GM19043 (cell line): ENCODE data around the gene PEDS1.
"Not testable (repeated sequence)": the region's sequence is repeated elsewhere in the genome, so short reads cannot be mapped to it uniquely, and the experiment has no call there.

Experiments
- ATAC-seq: cut with Tn5 transposase; IDR thresholded peaks from one replicate; pipeline ENCODE4 v1.9.1; 2021; ENCODE audit warnings: low read depth; ENCODE audit not compliant: unreplicated experiment

The PEDS1 gene

DNA sequence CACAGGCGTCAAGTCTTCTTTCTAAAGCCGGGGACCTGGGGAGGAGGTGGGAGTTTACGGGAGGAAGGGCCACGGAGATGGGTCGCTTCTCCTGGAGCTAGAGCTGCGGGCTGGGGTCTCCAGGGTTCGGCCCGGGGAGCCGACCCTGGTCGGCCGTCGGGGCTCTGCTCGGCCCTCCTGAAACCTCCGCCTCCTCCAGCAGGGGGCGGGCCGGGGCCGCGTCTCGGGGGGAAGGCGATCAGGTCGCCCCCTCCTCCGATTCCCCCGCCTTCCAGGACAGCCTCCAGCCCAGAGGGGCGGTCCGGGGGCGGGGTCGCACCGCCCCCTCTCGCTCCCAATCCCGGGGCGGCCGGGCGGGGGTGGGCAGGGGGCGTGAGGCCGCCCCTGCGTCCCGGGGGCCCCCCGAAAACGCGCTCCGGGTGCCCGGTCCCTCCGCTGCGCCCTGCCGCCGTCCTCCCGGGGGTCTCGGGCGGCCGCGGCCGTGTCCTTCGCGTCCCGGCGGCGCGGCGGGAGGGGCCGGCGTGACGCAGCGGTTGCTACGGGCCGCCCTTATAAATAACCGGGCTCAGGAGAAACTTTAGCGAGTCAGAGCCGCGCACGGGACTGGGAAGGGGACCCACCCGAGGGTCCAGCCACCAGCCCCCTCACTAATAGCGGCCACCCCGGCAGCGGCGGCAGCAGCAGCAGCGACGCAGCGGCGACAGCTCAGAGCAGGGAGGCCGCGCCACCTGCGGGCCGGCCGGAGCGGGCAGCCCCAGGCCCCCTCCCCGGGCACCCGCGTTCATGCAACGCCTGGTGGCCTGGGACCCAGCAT, 36.9 kb upstream of the PEDS1 start, which contains the start of gene CEBPB:
TSS of gene CEBPB (plus strand) at position 580 of the 814 bp plus-strand sequence. CDS start at position 784, 204 bp downstream.
- no peak for ATAC-seq

GRCh38 chr20:50189681-50190250, 36.2 kb upstream of the PEDS1 start:
- no peak for ATAC-seq

DNA sequence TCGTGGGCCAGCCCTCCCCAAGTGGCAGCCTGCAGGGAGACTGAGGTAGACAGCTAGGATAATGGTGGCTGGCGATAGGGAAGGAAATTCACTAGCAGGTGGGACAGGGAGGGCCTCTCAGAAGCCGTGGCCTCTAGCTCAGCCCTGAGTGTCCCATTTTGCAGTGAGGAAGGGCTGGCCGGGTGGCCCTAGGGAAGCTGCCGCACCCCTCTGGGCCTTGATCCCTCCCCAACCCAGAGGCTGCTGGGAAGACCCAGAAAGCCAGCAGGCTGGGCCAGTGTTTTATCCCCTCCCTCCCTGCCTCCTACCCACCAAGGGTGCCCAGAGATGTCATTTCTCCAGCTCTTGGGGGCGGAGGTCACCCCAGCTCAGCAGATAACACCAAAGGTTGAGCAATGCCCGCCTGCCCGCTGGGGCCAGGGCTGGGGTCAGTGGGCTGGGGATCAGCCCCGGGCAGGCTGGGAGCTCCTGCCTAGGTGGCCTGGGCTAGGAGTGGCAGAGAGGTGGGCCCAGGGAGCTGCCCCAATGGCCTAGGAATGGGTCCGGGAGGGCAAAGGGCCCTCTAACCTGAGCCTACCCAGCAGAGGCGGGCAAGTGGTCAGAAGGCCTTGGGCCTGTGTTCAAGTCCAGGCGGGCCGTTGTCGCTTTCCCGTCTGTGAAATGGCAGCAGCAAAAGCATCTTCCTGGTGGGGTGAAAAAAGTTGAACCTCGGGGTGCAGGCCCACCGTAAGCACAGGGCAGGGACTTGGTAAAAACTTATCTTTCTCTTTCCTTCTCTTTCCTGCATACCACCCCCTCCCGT, 35.6 kb upstream of the PEDS1 start:
- no peak for ATAC-seq

GRCh38 chr20:50188287-50188688, 34.8 kb upstream of the PEDS1 start:
- ATAC-seq: no peak

GRCh38 chr20:50187403-50188051, 34.0 kb upstream of the PEDS1 start:
- ATAC-seq: no peak

DNA sequence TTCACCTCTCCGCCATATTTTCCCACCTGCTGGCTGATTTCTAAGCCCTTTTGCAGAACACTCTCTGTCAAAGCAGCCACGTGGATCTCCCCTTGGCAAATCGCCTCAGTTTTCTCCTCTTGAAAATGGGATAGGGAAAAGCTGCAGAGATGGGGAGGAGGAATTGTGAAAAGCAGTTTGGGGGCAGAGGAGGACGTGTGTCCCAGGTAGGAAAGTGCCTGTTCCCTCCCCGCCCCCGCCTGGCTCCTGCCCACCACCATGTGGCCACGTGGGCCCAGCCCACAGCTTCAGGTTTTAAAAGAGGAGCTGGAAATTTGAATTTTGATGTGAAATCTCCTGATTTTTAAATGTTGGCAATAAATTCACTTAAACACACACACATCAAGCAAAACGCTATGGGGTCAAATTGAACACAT, 33.5 kb upstream of the PEDS1 start:
- ATAC-seq: no peak

GRCh38 chr20:50186151-50186885, 32.8 kb upstream of the PEDS1 start:
- no peak for ATAC-seq

- no peak for ATAC-seq
These were observed 31.9 kb upstream of the PEDS1 start for GRCh38 chr20:50185426-50185825.

- no peak for ATAC-seq
These were observed 28.8 kb upstream of the PEDS1 start for GRCh38 chr20:50182346-50182745.

DNA sequence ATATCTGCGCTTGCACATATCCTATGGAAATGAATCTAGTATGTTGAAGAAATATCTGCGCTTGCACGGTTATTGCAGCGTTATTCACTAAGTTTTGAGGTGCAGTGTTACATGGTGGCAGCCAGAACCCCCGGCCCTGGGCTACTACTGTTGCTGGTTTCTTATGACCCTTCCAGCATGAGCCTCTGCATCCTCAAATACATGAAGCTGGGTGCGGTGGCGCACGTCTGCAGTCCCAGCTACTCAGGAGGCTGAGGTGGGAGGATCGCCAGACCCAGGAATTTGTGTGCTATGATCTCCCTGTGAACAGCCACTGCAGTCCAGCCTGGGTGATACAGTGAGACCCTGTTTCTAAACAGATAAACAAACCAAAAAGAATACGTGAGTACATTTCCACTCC, 27.8 kb upstream of the PEDS1 start:
- no peak for ATAC-seq

GRCh38 chr20:50178672-50179071, 25.1 kb upstream of the PEDS1 start:
- ATAC-seq: not testable (repeated sequence)

- ATAC-seq: no peak
These were observed 22.7 kb upstream of the PEDS1 start for GRCh38 chr20:50175938-50176933.

- no peak for ATAC-seq
These were observed 20.9 kb upstream of the PEDS1 start for GRCh38 chr20:50174456-50174855.

GRCh38 chr20:50172347-50173013, 19.0 kb upstream of the PEDS1 start:
- ATAC-seq: no peak

GRCh38 chr20:50170549-50171220, 17.2 kb upstream of the PEDS1 start:
- no peak for ATAC-seq

DNA sequence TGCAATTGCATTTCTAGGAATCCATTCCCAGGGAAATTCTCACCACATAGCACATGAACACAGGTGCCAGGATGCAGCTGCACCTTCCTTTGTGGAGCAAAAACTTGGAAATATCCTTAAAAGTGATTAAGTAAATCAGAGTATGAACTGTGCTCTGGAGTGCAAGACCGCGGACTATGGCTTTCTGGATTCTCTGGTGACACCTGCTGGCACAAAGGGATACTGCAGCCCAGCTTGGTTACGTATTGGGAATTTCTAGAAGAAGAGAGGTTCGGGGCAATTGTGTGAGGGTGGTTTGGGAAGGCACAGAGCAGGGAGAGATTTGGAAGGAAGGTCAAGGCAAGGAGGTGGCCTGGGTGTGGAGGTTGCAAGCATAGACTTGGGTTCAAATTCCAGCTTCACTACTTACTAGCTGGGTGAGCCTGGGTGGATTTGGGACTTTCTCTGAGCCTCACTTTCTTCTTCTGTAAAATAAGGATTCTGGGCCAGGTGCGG, 15.9 kb upstream of the PEDS1 start:
- ATAC-seq: no peak

DNA sequence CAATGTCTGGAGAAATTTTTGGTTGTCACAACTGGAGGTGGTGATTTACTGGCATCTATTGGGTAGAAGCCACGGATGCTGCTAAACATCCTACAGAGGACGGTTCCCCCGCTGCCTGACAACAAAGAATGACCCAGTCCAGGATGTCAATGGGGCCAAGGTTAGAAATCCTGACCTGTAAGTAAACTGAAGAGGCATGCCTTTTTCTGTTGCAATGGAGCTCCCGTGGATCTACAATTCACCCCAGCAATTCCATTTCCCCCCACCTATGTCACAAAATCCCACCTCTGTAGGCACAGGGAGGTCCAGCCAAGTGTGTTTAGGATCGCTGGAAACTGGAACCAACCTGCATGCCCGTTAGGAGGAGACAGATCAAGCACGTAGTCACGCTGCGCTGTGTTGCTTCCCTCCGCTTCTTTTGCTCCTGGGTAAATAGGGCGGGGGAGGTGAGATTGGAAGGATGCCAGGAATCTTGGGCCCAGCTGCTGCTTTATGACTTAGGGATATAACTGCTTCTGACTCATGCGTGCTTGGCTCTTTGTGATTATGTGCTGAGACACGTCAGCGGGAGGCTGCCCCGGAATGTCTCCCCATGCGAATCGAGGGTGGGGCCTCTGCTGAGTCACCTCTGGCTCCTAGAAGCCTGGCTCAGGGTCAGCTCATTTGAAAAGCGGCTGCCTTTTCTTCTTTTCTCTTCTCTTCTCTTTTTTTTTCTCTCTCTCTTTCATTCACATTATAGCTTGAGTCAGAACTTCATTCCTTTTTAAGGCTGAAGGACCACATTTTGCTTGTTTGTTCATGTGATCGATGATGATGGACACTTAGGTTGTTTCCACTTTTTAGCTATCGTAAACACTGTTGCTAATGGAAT, 12.4 kb upstream of the PEDS1 start:
- peak; percentile 94 for ATAC-seq
